ENCODE data around the gene STAMBPL1.

GRCh38 chr10:88946200-88946599 lies 66.2 kb downstream of the STAMBPL1 start:
- TF ChIP-seq IRF3 (IDR thresholded peaks at IDR 0.05; ENCODE audit: low read depth, low read length), result no peak
- TF ChIP-seq USF2 (IDR thresholded peaks at IDR 0.05; ENCODE audit: borderline replicate concordance, low read depth, low read length), result no peak
- no peak for TF ChIP-seq CTCF (IDR thresholded peaks at IDR 0.05)
- TF ChIP-seq FOXJ3 (CRISPR knock-in tag; IDR thresholded peaks at IDR 0.05), result no peak
- no peak for TF ChIP-seq MEF2A (IDR thresholded peaks at IDR 0.05; ENCODE audit: borderline replicate concordance, low read depth)
- TF ChIP-seq TAF1 (IDR thresholded peaks at IDR 0.05; ENCODE audit: borderline replicate concordance, low read depth, low read length), result no peak
- no peak for TF ChIP-seq FOSL2 (IDR thresholded peaks at IDR 0.05; ENCODE audit: borderline replicate concordance, low read depth)
- TF ChIP-seq POLR2AphosphoS5 (IDR thresholded peaks at IDR 0.05; ENCODE audit: low read depth, low read length), result no peak
- no peak for TF ChIP-seq TEAD4 (IDR thresholded peaks at IDR 0.05; ENCODE audit: borderline replicate concordance, insufficient read depth)

Measured in SK-N-SH (cell line).